ENCODE data around the gene TMEM213.
"Not testable (repeated sequence)": the region's sequence is repeated elsewhere in the genome, so short reads cannot be mapped to it uniquely, and the experiment has no call there.

TMEM213 gene

GRCh38 chr7:138797715-138798320 lies at the start of gene TMEM213, which contains the start of gene ATP6V0A4:
TMEM213 (plus strand) TSS chr7:138797994; CDS start chr7:138798105, 111 bp downstream.
ATP6V0A4 (minus strand) TSS chr7:138798196; CDS start chr7:138771247, 26,949 bp downstream.
- DNase-seq: no peak

- DNase-seq: no peak
Measured at GRCh38 chr7:138748666-138749065, 49.1 kb upstream of the TMEM213 start.

GRCh38 chr7:138749960-138750359 lies 47.8 kb upstream of the TMEM213 start:
- no peak for DNase-seq

- no peak for DNase-seq
Measured at GRCh38 chr7:138750473-138750872, 47.3 kb upstream of the TMEM213 start.

- no peak for DNase-seq
Measured at GRCh38 chr7:138750901-138751464, 46.8 kb upstream of the TMEM213 start.

GRCh38 chr7:138752518-138753149 lies 45.2 kb upstream of the TMEM213 start:
- DNase-seq: peak; percentile 95

GRCh38 chr7:138753150-138753518 lies 44.7 kb upstream of the TMEM213 start:
- DNase-seq: no peak

- DNase-seq: no peak
Measured at GRCh38 chr7:138753610-138754009, 44.2 kb upstream of the TMEM213 start.

- DNase-seq: no peak
Measured at GRCh38 chr7:138755331-138755747, 42.5 kb upstream of the TMEM213 start.

- DNase-seq: no peak
Measured at GRCh38 chr7:138755842-138756590, 41.8 kb upstream of the TMEM213 start.

GRCh38 chr7:138756591-138757242 lies 41.1 kb upstream of the TMEM213 start:
- no peak for DNase-seq

GRCh38 chr7:138768241-138768640 lies 29.6 kb upstream of the TMEM213 start:
- DNase-seq: peak; percentile 39

GRCh38 chr7:138770904-138771303 lies 26.9 kb upstream of the TMEM213 start:
- DNase-seq: no peak

GRCh38 chr7:138773176-138773575 lies 24.6 kb upstream of the TMEM213 start:
- no peak for DNase-seq

GRCh38 chr7:138773817-138774216 lies 24.0 kb upstream of the TMEM213 start:
- no peak for DNase-seq

- DNase-seq: no peak
Measured at GRCh38 chr7:138776166-138776833, 21.5 kb upstream of the TMEM213 start.

GRCh38 chr7:138781004-138781403 lies 16.8 kb upstream of the TMEM213 start:
- DNase-seq: no peak

GRCh38 chr7:138784692-138785091 lies 13.1 kb upstream of the TMEM213 start:
- DNase-seq: peak; percentile 79

- no peak for DNase-seq
Measured at GRCh38 chr7:138785587-138786437, 12.0 kb upstream of the TMEM213 start.

- DNase-seq: no peak
Measured at GRCh38 chr7:138796038-138796615, 1.7 kb upstream of the TMEM213 start.

- DNase-seq: not testable (repeated sequence)
Measured at GRCh38 chr7:138797046-138797445, 748 bp upstream of the TMEM213 start.

Data from DMS79 (cell line).